Ramos (cell line): Measurements from ENCODE around the gene ATRIP.

Experiments
- in situ Hi-C: fragments of 300-500 bp; cut with MboI; formaldehyde crosslinking; loops from one replicate; pipeline ENCODE4 v1.14.3; 2022; ENCODE audit warnings: low sequenced_read_pairs; ENCODE audit not compliant: unreplicated experiment

The ATRIP gene

DNA sequence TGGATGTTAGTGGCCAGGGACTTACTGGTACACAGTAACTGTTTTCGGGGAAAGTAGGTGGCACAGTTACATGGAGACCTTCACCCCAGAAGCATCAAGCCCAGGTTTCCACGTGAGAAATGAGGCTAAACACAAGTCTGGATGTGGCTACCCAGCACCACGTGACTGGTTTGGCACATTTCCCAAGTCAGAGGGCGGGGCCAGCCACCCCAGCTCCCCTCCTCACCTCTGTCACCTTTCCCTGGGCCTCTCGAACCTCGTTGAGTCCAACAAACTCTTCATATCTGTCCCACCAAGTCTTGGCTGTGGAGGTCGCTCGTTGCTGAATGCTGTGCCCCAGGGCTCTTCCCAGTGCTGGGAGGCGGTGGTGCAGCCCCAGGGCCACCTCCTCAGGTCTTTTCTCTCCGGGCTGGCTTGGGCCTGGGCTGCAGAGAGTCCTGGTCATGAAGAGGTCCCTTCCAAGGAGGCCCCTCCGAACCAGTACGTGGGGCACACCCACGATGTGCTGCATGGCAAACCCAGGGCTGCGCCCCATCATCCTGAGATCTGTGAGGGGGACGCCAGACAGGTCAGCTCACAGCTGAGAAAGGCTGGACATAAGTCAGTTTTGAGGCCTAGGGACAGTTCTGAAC is 11.8 kb upstream of the ATRIP start:
- in situ Hi-C loops: loop anchor here (5.0 to 10.0 kb wide), 2 partner anchors 200 to 242 kb away; no protein-coding TSS in a partner anchor

GRCh38 chr3:48435223-48435595 is 11.3 kb upstream of the ATRIP start:
- in situ Hi-C loops: loop anchor here (5.0 to 10.0 kb wide), 2 partner anchors 200 to 243 kb away; no protein-coding TSS in a partner anchor

- in situ Hi-C loops: loop anchor here (5.0 to 10.0 kb wide), 2 partner anchors 201 to 244 kb away; no protein-coding TSS in a partner anchor
Measured at GRCh38 chr3:48435774-48436476, 10.6 kb upstream of the ATRIP start.

- in situ Hi-C loops: loop anchor here (5.0 to 10.0 kb wide), 2 partner anchors 202 to 244 kb away; no protein-coding TSS in a partner anchor
Measured at GRCh38 chr3:48436477-48436787, 10.1 kb upstream of the ATRIP start.

- in situ Hi-C loops: loop anchor here (5.0 to 10.0 kb wide), 2 partner anchors 202 to 245 kb away; no protein-coding TSS in a partner anchor
Measured at GRCh38 chr3:48436855-48437254, 9.7 kb upstream of the ATRIP start.

DNA sequence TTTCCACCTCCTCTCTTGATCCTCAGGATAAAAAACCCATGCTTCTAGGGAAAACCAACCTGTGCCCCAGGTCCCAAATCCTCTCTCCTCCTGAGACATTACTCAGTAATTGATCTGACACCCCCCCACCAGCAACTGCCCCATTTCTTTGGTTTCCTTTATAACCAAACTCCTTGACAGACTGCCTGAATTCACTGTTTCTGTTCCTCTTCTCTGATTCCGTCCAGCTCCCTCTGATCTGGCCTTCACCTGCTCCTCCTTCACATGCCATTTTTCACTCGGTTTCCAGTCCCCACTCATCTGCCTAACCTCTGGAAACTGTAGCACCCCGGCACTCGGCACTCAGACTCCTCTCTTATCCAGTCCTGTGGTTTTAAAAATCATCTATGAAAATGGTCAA is 8.7 kb upstream of the ATRIP start:
- in situ Hi-C loops: loop anchor here (5.0 to 10.0 kb wide), 2 partner anchors 203 to 246 kb away; no protein-coding TSS in a partner anchor

DNA sequence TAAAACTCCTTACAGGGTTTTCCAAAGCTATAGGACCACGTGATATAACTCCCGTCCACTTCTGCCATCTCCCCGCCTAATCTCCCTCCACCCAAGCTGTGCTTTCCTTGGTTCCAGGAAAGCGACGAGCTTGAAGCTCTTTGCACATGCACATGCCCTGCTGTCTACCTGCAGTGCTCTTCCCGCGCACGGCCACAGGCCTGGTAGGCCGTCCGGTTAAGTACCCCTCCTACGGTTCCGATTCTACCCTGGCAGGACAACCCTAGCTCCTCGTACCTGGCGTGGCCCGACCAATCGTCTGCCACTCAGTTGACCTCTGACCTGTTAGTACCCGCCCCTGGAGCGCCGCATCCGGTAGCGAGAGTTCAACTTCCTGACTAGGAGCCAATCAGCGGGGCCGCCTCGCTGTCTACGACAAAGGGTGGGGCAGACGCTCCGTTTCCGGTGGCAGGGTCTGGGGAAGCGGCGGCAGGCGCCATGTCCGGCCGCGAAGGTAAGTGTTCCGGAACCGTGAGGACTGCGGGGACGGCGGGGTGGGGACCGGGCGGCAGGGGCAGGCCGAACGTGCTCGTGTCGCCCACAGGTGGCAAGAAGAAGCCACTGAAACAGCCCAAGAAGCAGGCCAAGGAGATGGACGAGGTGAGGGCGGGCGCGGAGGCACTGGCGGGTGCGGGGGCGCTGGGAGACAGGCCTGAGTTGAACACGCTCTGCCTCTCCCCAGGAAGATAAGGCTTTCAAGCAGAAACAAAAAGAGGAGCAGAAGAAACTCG is 6.5 kb upstream of the ATRIP start, which contains the start of the genes CCDC51 and TMA7:
Gene CCDC51, minus strand, starts transcription at position 300 of the 770 bp plus-strand sequence. CDS start 4,991 bp downstream, outside the sequence.
Gene TMA7, plus strand, starts transcription at position 438 of the 770 bp plus-strand sequence. Its CDS starts 40 bp downstream, at position 478.
- in situ Hi-C loops: loop anchor here (5.0 to 10.0 kb wide), 2 partner anchors 205 to 248 kb away; no protein-coding TSS in a partner anchor

DNA sequence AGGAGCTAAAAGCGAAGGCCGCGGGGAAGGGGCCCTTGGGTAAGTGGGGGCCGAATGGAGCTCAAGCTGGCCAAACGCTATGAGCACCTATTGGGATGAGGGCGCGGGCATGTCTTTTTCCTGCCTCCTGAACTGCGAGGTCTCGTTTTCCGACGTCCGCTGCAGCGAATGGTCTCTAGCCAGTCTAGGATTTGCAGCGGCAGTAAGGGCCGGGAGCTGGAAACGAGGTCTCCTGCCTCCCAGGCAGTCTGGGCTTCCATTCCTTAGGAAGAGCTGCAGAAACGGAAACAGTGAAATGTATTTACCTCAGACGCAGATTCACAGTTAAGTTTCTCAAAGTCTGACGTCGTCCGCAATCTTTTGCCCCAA is 6.0 kb upstream of the ATRIP start:
- in situ Hi-C loops: no loop called here

- in situ Hi-C loops: no loop called here
Measured at GRCh38 chr3:48441940-48442339, 4.6 kb upstream of the ATRIP start.

DNA sequence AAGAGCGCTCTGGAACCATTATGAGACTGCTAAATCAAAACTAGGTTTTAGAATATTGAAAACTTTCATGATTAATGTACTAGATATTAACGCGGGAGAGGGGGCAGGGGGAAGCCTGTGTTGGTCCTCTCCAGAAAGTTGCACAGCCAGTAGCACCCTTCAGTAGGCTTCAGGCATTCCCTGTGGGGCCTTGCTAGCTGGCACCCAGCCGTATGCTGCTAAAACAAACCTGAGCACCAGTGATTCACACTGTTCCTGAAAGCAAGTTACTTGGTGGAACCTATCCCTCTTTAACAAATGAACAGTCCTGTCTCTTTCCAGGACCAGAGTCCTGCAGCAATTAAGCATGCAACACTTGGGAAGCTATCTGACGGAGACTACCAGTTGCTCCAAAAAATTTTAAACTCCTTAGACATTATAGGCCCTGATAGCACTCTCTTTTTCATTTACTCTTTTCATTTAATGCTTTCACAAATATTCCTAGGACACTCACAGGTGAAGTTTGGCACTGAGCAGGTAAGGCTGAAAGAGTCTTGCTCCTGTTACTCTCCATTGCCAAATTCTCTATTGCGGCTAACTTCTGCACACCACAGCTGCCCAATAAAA is 1.2 kb upstream of the ATRIP start:
- in situ Hi-C loops: no loop called here

DNA sequence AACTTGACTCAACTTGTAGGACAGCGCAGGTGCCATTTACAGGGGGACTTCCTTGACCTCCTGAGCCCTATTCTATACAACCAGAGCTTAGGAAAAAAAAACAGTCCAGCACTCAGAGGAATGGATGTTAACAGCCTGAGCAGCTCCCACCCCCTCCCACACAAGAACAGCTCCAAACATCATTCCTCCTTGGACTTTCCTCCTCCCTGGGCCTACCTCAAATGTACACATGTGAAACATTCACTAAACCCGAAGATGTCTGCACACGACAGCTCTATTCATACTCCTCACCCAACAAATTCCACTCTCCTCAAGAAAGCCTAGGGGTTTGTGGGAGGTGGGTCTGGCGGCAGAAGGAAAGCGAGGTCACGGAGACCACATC is 503 bp upstream of the ATRIP start:
- in situ Hi-C loops: no loop called here

GRCh38 chr3:48451270-48451669 is 4.7 kb downstream of the ATRIP start:
- in situ Hi-C loops: no loop called here

DNA sequence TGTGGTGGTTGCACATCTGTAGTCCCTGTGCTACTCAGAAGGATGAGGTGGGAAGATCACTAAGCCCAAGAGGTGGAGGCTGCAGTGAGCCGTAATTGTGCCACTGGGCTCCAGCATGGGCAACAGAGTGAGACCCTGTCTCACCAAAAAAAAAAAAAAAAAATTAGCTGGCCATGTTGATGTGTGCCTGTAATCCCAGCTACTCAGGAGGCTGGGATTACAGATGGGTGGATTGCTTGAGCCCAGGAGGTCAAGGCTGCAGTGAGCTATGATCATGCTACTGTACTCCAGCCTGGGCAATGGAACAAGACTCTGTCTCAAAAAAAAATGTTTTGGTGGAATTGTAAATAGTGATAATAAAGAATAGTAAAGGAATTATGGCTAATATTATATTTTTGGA is 9.9 kb downstream of the ATRIP start:
- in situ Hi-C loops: no loop called here

DNA sequence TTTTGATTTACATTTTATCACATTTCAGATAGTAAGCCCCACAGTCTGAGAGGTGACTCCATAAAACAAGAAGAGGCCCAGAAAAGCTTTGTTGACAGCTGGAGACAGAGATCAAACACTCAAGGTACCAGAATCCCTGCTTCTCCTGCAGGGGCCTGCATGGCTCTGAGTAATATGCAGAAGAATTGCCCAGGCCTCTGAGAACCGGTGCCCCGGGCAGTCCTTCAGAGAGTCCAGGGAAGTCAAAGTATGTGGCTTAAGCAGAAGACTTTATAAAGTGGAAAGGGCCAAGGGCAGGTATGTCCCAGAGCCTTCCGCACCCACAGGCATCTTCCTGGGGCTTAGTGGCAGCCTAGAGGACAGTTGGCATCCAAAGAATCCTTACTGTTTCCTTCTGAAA is 12.8 kb downstream of the ATRIP start:
- in situ Hi-C loops: no loop called here

DNA sequence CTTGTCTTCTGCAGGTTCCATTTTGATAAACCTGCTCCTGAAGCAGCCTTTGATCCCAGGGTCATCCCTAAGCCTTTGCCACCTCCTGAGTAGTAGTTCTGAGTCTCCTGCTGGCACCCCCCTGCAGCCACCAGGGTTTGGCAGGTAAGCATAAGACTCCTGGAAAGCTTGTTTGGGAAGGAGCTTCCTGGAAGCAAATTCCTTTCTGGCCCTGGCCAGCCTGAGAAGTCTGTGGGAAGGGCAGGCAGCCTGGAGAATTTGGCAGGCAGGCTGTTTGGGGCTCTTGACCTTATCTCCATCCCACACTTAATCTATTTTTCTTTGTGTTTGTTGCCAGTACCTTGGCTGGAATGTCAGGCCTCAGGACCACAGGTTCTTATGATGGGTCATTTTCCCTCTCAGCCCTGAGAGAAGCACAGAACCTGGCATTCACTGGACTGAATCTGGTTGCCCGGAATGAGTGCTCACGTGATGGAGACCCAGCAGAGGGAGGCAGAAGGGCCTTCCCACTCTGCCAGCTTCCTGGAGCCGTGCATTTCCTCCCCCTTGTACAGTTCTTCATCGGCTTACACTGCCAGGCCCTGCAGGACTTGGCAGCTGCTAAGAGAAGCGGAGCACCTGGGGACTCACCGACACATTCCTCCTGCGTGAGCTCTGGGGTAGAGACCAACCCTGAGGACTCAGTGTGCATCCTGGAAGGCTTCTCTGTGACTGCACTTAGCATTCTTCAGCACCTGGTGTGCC is 13.4 kb downstream of the ATRIP start:
- in situ Hi-C loops: loop anchor here (10.0 kb wide), 1 partner anchor 175 kb away; the partner anchor contains the start of gene SLC26A6

DNA sequence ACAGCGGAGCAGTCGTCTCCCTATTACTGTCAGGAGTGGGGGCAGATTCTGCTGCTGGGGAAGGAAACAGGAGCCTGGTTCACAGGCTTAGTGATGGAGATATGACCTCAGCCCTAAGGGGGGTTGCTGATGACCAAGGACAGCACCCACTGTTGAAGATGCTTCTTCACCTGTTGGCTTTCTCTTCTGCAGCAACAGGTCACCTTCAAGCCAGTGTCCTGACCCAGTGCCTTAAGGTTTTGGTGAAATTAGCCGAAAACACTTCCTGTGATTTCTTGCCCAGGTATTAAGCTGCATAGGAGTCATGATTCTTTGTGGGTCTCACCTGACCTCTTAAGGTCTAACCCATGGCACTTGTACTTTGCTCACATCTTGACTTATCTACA is 14.0 kb downstream of the ATRIP start:
- in situ Hi-C loops: loop anchor here (10.0 kb wide), 1 partner anchor 174 kb away; the partner anchor contains the start of gene SLC26A6

DNA sequence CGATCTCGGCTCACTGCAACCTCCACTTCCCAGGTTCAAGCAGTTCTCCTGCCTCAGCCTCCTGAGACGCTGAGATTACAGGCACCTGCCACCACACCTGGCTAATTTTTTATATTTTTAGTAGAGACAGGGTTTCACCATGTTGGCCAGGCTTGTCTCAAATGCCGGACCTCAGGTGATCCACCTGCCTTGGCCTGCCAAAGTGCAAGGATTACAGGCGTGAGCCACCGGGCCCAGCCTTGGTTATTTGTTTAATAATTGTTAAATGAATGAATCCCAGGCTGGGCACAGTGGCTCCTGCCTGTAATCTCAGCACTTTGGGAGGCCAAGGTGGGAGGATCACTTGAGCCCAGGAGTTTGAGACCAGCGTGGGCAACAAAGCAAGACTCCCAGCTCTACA is 15.2 kb downstream of the ATRIP start:
- in situ Hi-C loops: loop anchor here (10.0 kb wide), 1 partner anchor 173 kb away; the partner anchor contains the start of gene SLC26A6

- in situ Hi-C loops: loop anchor here (10.0 kb wide), 1 partner anchor 171 kb away; the partner anchor contains the start of gene SLC26A6
Measured at GRCh38 chr3:48463703-48464102, 17.2 kb downstream of the ATRIP start.

- in situ Hi-C loops: loop anchor here (10.0 kb wide), 1 partner anchor 170 kb away; the partner anchor contains the start of gene SLC26A6
Measured at GRCh38 chr3:48464713-48465221, 18.2 kb downstream of the ATRIP start.
